HG03196 (cell line): Measurements from ENCODE around the gene TTYH3.

Source experiments
- ATAC-seq: cut with Tn5 transposase; IDR thresholded peaks from one replicate; pipeline ENCODE4 v1.9.1; 2021; ENCODE audit not compliant: unreplicated experiment

Gene TTYH3

DNA sequence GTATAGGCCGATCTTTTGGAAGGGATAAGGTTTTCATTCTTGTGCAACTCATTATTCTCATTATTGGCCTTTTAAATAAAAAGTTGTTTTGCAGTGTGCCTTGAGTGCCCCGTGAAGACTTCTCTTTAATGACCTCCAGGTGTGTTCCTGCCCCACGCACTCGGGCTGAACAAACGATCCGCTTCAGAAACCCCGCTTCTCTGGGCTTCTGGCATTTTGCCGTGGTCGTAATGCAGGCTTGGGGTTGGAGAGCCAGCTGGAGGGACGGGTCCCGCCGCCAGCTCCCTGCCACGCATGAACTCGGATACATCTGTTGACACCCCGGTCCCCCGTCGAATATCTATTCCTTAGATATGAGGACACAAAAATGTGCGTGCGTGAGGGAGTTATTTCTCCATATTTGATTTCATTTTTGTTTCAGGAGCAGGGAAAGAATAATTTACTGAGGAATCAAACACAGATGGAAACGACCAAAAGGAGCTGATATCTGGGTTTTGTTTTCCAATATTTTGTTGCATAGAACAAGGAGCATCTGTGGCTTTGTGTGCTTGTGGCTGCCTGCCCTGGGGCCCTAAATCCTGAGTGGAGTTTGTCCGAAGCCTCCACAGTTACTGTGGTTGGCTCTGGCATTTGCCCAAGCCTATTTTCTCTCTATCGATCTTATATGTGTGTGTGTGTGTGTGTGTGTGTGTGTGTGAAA is 17.0 kb upstream of the TTYH3 start:
- no peak for ATAC-seq

- no peak for ATAC-seq
Observed at GRCh38 chr7:2616387-2617324, 15.1 kb upstream of the TTYH3 start.

DNA sequence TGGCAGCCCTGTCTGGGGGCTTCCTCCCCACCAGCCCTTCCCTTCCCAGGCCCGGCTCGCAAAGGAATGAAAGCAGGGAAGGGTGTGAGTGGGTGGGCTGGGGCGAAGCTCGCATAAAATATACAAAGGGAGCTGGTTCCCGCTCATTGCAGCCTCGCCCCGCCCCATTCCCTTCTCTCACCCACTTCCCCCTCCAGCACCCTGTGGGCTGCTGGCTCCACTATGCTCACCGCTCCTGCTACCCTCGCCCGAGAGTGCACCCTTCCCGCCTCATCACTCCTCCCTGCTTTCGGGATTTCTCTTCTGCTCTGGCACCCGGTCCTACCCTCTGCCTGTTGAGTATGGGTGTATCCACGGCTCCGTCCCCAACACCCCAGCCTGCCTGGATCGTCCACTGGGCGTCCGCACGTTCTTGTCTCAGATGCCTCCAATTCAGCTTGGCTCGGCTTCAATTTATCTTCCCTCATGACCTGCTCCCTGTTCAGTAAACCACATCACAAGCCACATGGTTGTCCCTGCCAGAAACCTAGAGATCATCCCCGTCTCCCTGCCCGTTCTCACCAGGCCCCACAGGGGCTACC is 14.4 kb upstream of the TTYH3 start:
- ATAC-seq, result no peak

DNA sequence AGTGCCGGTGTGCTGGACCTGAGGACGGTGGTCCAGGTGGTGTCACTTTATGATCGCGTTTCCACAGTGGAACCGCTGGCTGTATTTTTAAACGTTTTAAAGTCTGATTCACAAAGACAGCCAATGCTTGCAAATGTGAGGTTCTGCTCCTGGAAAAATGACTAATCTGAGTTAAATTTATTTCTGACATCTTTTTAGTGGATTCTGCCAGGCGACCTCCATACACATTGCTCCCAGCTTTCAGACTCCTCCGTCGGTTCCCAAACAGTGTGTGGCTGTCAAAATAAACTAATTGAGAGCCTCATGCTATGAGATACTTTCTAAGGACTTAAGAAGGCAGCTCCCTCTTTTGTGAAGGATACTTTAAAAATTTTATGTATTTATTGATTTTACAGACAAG is 12.7 kb upstream of the TTYH3 start:
- ATAC-seq, result no peak

DNA sequence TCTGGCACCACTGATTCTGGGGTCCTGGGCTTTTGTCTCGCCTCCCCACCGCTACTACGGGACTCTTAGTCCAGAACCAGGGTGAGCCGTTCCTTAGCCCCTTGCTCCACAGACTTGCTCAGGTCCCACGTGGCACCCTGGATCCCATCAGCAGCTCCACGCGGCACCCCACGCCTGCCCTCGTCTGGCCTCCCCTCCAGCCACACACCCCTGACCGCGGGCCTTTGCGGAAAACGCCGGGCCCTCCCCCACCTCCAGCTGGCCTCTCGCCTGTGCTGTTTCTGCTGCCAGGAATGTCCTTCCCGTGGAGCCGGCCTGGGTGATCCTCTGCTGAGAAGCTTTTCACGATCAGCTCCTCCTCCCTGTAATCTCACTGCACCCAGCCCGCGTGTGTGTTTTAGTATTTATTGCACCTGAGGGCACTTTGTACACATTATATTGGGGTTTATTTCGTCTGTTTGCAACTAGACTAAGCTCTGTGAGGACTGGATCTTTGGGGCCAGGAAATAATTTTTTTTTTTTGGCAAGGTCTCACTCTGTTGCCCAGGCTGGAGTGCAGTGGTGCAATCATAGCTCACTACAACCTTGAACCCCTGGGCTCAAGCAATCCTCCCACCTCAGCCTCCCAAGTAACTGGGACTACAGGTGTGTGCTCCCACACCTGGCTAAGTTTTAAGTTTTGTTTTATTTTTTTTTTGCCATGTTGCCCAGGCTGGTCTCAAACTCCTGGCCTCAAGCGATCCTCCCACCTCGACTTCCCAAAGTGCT is 10.5 kb upstream of the TTYH3 start:
- ATAC-seq, result no peak

- no peak for ATAC-seq
Observed at GRCh38 chr7:2621948-2622640, 9.7 kb upstream of the TTYH3 start.

- no peak for ATAC-seq
Observed at GRCh38 chr7:2622869-2623697, 8.7 kb upstream of the TTYH3 start.

- ATAC-seq, result no peak
Observed at GRCh38 chr7:2623698-2624014, 8.1 kb upstream of the TTYH3 start.

DNA sequence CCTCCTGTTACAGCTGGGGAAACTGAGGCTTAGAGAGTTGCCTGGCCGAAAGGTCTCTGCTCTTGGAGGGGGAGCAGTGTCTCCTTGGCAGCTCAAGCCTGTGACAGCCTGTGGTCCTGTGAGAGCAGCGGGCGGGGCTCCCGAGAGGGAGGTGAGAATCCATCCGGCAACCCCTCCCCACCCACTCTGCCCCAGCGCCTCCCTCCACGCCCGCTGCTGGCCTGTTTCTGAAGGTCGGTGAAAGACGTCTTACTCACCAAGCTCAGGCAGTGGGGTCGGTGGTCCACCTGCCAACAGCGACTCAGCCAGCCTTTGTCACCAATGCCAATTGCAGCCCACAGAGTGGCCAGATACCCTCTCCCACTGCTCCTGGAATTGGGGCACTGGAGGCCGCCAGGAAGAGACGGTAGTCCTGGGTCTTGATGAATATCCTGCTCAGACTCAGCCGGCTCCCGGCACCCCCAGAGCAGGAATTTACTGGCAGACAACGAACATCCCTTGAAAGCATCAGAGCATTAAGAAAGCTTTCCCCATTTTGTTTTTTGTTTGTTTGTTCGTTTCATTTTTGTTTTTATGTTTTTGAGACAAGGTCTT is 7.4 kb upstream of the TTYH3 start:
- ATAC-seq, result no peak

GRCh38 chr7:2626498-2627117 is 5.2 kb upstream of the TTYH3 start:
- ATAC-seq, result no peak

DNA sequence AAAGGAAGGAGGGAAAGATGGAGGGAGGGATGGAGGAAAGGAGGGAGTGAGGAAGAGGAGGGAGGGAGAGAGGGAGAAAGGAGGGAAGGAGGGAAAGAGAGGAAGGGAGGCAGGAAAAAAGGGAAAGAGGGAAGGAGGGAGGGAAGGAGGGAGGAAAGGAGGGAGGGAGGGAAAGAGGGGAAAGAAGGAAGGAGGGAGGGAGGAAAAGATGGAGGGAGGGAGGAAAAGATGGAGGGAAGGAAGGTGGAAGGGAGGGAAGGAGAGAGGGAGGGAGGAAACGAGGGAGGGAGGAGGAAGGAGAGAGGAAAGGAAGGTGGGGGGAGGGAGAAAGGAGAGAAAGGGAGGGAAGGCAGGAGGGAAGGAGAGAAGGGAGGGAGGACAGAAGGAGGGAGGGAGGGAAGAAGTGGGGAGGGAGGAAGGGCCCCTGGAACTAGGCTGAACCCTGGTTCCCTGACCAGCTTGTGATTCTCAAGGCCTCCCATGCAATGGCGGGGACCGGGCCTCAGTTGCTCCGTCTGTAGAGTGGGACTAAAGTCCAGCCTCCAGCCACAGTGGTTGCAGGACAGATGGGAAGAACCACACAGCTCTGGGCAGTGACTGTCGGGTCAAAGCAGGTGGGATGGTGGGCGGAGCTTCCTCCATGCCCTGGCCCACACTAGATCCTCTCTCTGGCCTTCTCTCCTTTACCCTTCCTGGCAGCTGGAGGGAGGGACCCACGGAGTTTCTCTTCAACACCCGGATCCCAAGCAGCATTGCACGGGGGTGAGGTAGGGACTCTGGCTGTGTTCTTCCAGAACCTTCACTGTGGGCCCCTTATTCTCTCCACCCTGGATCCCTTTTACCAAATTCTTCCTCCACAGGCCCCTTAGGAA is 4.3 kb upstream of the TTYH3 start:
- ATAC-seq, result no peak

GRCh38 chr7:2628130-2628482 is 3.7 kb upstream of the TTYH3 start:
- ATAC-seq, result no peak

GRCh38 chr7:2628891-2629290 is 2.9 kb upstream of the TTYH3 start:
- no peak for ATAC-seq

GRCh38 chr7:2629746-2630681 is 1.8 kb upstream of the TTYH3 start:
- no peak for ATAC-seq

DNA sequence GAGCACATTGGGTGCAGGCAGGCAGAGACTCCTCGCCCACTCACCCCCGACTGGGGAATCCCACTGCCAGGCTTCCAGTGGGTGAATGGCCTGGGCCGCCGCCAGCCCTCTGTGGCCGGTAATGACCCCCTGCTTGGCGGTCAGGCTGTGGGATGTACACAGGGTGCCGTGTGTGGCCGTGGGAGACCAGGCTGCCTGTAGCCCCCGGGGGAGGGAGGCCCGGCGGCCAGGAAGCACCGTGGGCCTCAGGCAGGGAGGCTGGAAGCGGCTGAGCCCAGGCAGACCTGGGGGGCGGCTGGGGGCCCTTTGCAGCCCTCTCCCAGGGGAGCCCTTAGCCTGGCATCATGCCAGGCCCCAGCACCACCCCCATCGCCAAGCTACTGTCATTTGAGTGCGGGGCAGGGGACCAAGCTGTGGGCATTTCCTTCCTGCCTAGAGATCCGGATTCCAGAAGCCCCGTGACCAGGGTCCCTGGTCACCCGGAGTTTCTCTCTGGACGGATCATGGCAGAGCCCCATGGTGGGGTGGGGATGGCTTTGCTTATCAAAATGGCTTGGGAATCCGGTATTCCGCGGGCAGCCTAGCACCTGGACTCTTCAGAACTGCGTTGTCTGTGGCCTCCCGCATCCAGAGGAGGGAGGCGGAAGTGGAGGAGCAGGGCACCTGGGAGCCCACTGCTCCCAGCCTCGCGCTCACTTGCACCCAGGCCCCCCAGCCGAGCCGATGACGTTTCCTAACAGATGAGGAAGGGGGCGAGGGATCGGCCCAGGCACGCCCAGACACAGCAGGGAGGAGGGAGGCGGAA is 1.1 kb downstream of the TTYH3 start:
- no peak for ATAC-seq

- ATAC-seq, result no peak
Observed at GRCh38 chr7:2633538-2634266, 1.9 kb downstream of the TTYH3 start.
